GM12873 (cell line): ENCODE results near the gene CMTM4.

ENCODE experiments used
- CTCF ChIP-seq: IDR thresholded peaks from 2 replicates; pipeline ENCODE4 v1.5.1; 2012; ENCODE audit warnings: low read depth, mild to moderate bottlenecking, moderate library complexity, low read length, control low read depth; ENCODE audit not compliant: insufficient read depth; ENCODE audit errors: missing control alignments

CMTM4 gene

GRCh38 chr16:66705790-66706505, 9.4 kb upstream of the CMTM4 start:
- TF ChIP-seq CTCF: no peak

GRCh38 chr16:66703406-66704215, 7.1 kb upstream of the CMTM4 start:
- TF ChIP-seq CTCF: no peak

- no peak for TF ChIP-seq CTCF
These were observed 5.0 kb upstream of the CMTM4 start for GRCh38 chr16:66701516-66701915.

- no peak for TF ChIP-seq CTCF
These were observed 4.5 kb upstream of the CMTM4 start for GRCh38 chr16:66701026-66701425.

GRCh38 chr16:66699898-66700297, 3.4 kb upstream of the CMTM4 start:
- no peak for TF ChIP-seq CTCF

GRCh38 chr16:66698046-66698445, 1.5 kb upstream of the CMTM4 start:
- no peak for TF ChIP-seq CTCF

- TF ChIP-seq CTCF: no peak
These were observed 441 bp downstream of the CMTM4 start for GRCh38 chr16:66695935-66696668.
